OCI-LY1 (cell line): Measurements from ENCODE around the gene LRMDA.

Source experiments
- CTCF ChIP-seq: fragments of 200-600 bp; sonication (generic), shearing (Covaris generic); IDR thresholded peaks from 2 replicates; pipeline ENCODE4 v1.5.1; 2017; ENCODE audit warnings: mild to moderate bottlenecking, antibody characterized with exemption, low read length, moderate library complexity, mixed read lengths
- EZH2 ChIP-seq: fragments of 200-600 bp; sonication (generic), shearing (Covaris generic); IDR thresholded peaks from 2 replicates; pipeline ENCODE4 v1.8.0; 2017; ENCODE audit warnings: borderline replicate concordance, mixed run types, mild to moderate bottlenecking, antibody characterized with exemption, low read length, moderate library complexity, mixed read lengths

GRCh38 chr10:76210211-76210610 lies 778.8 kb downstream of the LRMDA start:
- TF ChIP-seq CTCF, result no peak
- no peak for TF ChIP-seq EZH2
